ENCODE results near the gene MS4A6A.
"Not testable (repeated sequence)": the region's sequence is repeated elsewhere in the genome, so short reads cannot be mapped to it uniquely, and the experiment has no call there.

Gene MS4A6A, protein sequence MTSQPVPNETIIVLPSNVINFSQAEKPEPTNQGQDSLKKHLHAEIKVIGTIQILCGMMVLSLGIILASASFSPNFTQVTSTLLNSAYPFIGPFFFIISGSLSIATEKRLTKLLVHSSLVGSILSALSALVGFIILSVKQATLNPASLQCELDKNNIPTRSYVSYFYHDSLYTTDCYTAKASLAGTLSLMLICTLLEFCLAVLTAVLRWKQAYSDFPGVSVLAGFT
- 0.42 to 0.72 reads per million in 2 donors for total RNA-seq

DNA sequence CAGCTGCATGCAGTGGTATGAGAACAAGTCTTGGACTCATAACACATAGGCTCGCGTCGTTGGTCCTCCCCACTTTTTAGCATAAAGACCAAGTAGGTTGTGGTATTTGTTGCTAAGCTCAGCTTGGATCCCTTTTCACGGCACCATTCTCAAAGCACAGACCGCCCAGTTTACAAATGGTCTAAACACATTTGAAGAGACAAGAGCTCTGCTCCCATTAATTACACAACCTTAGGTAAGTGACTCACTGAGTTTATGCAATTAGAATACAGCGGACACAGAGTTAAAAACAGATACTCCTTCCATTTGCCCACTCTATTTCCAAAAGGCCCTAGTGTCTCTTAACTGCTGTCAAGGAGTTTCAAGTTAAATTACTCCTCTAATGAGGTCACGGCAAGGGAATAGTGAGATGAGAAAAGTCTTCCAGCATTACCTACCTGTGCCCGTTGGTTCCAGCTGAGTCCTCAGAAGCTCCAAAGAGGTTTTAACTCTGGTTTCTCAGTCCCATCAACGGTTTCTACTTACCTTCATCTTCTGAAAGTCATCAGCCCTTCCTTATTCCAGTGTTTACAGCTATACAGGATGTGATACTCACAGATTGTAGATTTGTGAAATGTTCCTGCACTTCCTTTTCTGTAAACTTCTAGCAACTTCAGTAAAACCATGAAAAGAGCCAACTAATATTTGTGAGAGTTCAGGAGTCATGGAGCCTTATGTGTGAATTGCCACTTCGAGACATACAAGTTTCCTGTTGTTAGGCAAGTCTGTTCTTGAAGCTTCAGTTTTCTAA, at the start of gene MS4A6A:
Gene MS4A6A, minus strand, starts transcription at position 543 of the 790 bp plus-strand sequence. CDS start 1,356 bp downstream, outside the sequence.
- no peak for DNase-seq

DNA sequence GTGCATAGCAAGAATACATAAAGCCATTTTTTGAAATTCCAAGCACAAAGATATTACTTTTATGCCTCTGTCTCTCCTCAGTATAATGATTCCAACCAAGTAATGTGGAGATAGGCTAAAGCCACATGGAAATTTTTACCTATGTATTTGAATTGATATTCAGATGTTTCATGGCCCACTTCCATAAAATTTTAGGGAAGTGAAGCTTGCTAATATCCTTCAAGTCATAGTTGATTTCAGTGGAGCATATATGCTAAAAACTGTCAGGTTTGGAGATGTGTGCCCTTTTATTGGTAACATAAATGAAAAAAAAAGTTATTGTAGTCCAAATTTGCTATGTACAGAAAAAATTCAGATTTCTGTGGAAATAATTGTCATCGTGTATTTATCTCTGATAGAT, 47.8 kb upstream of the MS4A6A start:
- DNase-seq: no peak

DNA sequence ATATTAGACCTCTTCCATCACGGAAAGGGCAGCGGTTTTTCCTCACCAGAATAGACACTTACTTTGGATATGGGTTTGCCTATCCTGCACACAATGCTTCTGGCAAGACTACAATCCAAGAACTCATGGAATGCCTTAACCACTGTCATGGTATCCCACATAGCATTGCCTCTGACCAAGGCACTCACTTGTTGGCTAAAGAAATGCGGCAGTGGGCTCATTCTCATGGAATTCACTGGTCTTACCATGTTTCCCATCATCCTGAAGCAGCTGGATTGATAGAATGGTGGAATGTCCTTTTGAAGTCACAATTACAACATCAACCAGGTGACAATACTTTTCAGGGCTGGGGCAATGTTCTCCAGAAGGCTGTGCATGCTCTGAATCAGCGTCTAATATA, 39.3 kb upstream of the MS4A6A start:
- no peak for DNase-seq

DNA sequence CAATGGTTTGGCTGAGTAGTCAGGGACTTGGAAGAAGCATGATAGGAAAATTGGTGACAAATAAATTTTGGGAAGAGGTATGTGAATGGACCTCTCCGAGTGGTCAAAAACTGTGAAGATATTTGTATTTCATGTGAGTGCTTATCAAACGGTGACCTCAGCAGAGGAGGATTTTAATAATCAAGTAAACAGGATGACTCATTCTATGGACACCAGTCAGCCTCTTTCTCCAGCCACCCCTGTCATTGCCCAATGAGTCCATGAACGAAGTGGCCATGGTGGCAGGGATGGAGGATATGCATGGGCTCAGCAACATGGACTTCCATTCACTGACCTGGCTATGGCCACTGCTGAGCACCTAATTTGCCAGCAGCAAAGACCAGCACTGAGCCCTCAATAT, 38.8 kb upstream of the MS4A6A start:
- no peak for DNase-seq

DNA sequence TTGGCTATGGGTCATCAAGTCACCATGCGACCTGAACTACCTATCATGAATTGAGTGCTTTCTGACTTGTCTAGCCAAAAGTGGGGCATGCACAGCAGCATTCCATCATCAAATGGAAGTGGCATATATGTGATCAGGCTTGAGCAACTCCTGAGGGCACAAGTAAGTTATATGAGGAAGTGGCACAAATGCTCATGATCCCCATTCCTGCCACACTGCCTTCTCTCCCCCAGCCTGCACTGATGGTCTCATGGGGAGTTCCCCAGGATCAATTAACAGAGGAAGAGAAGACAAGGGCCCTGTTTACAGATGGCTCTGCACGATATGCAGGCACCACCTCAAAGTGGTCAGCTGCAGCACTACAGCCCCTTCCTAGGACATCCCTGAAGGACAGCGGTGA, 38.3 kb upstream of the MS4A6A start:
- no peak for DNase-seq

DNA sequence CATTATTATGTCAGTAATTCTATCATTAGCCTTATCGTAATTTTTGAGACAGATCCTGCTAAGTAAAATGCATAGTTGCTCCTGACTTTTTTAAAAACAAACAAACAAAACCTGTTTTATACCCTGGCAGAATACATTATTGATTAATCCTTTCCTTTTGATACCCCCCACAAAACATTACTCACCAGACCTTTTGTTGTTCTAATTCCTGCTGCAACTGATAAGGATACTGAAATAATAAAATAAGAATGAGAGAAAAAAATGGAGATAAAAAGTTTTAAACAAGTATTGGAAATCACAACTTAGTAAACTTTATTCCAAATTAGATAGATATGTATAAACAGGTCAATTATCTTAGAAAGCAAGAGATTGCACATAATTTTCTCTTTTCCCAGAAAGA, 31.5 kb upstream of the MS4A6A start:
- no peak for DNase-seq

DNA sequence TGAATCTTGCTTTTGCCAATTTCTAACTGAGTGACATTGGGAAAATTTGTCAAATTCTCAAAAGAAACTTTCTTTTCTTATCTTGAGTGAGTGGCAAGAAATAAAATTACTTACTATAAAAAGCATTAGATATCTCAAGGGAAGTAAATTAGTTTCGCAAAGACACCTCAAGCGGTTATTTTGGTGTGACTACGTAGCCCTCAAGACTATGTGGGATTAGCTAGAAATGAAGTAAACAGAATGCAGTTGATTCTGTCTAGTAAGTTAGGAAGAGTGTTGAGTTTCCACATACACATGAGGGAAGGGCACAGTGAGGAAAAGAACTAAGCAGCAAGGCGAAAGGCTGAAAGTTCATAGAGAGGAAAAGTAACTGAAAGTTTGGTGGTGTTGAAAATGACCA, 28.3 kb upstream of the MS4A6A start:
- DNase-seq: no peak

DNA sequence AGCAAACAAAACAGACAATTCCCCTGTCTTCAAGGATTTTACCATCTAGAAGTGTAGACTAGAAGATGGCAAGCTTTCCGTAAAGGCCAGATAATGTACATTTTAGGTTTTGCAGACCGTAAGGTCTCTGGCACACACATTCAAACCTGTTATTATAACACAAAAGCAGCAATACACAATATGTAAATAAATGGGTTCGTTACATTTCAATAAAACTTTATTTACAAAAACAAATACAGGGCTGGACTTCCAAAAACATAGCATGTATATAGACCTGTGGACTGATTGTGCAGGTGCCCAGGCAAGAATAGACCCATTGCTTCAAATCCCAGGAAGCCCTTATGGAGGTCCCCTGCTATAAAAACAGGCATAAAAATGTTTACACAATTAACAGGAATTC, 27.1 kb upstream of the MS4A6A start:
- DNase-seq: no peak

DNA sequence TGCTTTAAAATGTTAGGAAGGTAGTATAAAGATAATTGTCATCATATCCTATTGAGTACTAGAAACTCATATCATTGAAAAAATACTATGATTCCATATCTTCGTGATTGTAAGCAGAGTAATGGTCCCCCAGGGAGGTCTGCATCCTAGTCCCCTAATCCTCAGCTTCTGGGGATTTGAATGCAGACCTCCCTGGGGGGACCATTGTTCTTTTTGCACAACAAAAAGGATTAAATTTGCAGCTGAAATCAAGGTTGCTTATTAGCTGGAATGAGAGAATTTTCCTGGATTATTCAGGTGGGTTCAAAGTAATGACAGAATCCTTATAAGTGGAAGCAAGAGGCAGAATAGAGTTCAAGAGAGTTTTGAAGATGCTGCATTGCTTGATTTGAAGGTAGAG, 26.1 kb upstream of the MS4A6A start:
- DNase-seq: no peak

DNA sequence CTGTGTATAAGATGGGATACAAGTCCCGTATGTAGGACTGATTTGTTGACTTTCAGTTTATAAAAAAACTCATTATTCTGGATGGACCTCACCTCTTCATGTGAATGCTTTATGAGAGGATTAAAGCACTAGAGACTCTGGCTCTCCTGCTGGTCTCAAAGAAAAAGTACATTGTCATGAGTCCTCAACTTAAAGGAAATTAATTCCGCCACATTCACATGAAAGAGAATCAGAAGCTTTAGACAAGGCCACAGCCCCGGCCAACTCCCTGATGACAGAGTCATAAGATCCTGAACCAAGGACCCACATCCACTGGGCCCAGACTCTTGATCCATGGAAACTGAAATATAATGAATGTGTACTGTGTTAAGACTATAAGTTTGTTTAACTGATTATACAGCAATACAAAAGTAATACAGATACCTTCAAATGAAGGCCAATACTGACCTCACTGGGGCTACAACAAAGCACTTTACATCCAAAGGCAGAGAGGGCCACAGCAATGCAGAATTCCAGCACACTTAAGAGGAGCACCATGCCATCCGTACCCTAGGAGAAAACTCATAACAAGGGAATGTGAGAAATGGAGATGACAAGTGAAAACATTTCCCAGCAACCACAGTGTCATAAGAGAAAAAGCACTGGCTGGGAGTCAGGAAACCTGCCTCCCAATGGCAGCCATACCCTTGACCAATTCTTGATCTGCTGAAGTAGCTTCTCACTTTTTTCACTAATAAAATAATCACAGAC, 25.4 kb upstream of the MS4A6A start:
- no peak for DNase-seq

DNA sequence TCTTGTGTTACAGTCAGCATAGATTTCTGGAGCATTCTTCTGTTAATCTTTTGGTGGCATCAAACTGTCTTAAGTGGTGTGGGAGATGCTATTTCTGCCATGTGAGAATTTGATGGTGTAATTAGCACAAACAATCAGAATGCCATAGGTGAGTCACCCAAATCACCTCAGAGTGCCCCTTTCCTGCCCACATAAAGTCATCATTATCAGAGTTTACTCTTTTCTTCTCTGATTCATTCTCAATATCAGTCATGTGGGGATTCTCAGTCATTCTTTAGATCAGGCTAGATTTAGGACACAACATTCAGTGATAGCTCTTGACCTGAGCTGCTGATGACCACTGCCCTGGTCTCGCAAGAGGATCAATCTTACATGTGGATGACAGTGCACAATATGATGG, 23.7 kb upstream of the MS4A6A start:
- DNase-seq: no peak

DNA sequence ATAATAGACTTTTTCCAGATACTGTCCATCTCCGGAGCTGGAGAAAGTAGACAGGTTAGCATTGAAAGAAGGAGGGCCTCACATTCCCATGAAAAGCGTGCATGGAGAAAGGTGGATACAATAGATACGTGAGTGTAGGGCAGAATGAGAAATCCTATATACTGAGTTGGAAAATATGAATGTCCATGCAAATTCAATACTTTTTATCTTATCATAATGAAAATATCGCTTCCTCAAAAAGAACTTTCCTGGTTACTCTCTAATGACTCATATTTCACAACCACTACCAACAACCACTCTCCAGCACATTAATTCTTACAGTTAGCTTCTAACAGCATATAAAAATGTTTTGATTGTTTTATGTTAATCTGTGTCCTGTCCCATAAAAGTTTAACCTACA, 22.0 kb upstream of the MS4A6A start:
- DNase-seq: no peak

DNA sequence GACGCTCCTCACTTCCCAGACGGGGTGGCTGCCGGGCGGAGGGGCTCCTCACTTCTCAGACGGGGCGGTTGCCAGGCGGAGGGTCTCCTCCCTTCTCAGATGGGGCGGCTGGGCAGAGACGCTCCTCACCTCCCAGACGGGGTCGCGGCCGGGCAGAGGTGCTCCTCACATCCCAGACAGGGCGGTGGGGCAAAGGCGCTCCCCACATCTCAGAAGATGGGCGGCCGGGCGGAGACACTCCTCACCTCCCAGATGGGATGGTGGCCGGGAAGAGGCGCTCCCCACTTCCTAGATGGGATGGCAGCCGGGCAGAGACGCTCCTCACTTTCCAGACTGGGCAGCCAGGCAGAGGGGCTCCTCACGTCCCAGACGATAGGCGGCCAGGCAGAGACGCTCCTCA, 18.5 kb upstream of the MS4A6A start:
- DNase-seq: not testable (repeated sequence)

DNA sequence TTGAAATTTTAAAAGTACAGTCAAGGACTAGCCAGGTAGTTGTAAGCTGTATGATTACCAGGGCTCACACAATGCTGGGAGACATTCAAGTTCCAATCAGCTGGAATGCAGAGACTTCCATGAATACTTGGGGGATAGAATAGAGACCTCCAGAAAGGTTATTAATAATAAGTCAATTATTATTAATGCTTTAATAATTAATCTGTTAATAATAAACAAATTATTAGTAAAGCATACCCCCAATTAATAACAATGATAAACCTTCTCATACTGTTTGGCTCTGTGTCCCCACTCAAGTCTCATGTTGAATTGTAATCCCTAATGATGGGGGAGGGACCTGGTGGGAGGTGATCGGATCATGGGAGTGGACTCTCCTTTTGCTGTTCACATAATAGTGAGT, 14.6 kb upstream of the MS4A6A start:
- DNase-seq: no peak

DNA sequence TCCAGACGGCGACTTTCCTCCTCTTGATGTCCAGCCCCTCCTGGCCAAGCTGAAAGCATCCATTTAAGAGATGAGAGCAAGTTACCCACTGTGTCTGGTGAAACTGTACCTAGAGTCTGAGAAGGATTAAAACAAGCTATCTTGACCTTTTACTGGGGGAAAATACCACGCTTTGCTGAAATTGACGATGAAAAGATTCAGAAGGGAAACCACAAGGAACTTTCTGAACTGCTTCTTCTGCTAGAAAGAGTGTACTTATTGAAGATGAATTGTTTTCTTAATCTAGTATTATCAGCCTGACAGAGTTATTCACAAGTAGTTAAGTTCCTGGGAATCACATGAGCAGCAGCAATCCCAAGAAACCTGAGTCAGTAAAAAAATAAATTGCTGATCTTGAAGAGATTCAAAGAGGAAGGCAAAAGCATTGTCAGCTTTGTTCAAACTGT, 13.1 kb upstream of the MS4A6A start:
- no peak for DNase-seq

DNA sequence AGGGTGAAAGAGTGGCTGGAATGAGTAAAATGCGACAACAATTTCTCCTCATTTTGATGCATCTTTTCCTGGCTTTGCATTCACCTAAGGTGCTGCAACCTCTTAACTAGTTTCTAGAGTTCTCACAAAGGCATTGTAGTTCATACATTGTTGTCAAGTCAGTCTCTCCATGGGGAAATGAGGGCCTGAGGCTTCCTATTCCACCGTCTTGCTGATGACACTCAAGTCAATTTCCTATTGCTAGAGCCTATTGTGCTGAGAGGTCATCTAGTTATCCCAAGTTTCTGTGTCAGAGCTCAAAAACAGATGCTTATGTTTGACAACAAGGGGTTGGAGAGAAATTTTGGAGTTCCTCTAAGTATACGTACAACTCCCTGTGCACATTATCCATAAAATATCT, 11.6 kb upstream of the MS4A6A start:
- no peak for DNase-seq

DNA sequence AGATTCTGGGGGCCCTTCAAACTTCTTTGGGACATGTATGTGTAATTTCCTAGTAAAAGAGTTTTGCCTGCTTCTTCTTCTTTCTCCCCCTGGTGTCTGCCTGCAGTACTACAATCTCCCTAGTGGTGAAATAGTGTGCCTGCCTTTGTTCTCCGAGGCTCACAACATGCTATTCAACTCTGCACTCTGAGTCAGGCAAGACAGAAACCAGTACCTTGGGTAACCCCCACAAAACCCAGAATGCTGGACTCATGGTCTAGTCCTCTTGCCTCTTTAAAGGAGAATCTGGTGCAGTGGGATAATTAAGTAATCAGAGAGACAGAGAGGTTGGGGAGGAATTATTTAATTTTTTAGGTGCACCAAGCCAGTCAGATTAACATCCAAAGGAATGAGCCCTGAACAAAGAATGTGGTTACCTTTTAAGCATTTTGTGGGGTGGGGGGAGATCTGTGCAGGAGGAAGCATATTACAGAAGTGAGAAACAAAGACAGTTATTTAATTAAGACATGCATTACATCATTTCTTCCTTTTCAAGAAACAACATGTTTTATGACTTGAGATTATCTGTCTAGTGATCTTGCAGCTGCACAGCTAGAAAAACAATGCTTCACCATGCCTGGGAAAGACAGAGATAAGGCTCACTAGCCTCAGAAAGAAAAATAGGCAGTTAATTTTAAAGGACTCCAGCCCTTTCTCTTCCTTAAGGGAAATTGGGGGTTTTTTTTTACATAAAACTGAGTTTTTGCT, 11.0 kb upstream of the MS4A6A start:
- DNase-seq: peak; percentile 52

DNA sequence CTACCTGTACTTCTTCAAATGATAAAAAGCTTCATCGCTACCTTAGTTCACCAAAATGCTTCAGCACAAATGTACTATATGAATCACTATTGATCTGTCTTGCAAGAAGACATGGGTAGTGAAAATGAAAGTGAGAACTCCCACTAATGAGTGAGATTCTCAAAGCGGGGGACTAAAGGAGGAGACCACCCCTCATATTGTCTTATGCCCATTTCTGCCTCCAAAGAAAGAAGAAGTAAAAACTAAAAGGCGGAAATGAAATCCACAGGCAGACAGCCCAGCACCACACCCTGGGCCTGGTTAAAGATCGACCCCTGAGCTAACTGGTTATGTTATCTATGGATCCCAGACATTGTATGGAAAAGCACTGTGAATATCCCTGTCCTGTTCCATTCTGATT, 9.7 kb upstream of the MS4A6A start:
- not testable (repeated sequence) for DNase-seq

DNA sequence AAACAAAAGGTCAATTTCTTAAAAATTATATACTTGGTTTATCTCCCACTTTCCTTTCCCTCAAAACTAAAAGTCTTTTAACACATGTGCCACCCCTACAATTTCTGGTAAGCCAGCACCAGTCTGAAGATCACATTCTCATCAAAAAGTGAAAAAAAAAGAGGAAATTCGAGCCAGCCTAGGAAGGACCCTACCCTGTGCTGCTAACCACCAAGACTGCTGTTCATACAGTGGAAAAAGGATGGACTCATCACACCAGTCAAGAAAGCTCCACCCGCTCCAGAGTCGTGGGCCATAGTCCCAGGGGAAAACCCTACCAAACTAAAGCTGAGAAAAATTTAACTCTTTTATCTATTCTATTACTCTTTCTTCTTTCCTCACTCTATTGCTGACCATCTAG, 5.6 kb upstream of the MS4A6A start:
- DNase-seq: not testable (repeated sequence)

DNA sequence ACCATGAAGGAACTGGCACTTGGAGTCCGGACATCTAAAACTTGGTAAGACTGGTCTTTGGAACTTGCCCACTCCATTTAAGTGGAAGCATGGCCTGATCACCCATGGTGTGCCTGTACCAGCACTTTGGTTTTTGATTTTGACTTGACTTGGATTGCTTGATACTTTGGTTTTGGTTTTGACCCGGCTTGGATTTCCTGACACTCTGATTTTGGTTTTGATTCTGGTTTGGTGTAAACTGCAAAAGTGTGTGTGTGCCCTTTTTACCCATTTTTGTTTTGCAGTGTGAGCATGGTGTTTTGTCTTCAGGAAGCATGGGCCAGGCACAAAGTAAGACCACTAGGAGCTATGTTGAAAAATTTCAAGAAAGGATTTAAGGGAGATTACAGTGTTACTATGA, 3.2 kb upstream of the MS4A6A start:
- not testable (repeated sequence) for DNase-seq

DNA sequence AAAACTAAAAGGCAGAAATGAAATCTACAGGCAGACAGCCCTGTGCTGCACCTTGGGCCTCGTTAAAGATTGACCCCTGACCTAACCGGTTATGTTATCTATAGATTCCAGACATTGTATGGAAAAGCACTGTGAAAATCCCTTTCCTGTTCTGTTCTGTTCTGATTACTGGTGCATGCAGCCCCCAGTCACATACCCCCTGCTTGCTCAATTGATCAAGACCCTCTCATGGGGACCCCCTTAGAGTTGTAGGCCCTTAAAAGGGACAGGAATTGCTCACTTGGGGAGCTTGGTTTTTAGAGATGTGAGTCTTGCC, 2.6 kb upstream of the MS4A6A start:
- DNase-seq: not testable (repeated sequence)

DNA sequence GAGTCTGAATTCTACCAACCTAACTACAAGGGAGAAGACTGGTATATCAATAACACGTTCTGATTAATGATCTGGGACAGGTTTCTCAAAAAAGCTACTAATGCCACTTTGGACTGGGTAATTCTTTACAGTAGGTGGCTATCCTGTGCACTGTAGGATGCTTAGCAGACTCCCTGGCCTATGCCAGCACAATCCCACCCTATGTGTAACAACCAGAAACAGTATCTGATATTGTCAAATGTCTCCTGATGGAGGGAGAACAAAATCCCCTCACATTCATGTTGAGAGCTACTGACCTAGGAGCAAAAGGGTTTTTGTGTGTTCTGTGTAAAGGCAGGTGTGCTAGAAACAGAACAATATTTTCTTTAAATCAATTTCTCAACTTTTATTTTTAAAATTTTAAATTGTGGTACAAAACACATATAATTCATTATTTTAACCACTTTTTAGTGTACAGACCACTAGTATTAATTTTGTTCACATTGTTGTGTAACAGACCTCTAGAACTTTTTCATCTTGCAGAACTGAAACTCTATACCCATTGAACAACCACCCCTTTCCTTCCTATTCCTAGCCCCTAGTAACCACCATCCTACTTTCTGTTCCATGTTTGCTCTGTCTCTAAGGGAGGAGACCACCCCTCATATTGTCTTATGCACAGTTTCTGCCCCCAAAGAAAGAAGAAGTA, 2.1 kb upstream of the MS4A6A start:
- DNase-seq: no peak

Measured in T-helper 9 cell (primary cell).